ENCODE data around the gene DTWD2.
"Not testable (repeated sequence)": the region's sequence is repeated elsewhere in the genome, so short reads cannot be mapped to it uniquely, and the experiment has no call there.

DTWD2 gene

DNA sequence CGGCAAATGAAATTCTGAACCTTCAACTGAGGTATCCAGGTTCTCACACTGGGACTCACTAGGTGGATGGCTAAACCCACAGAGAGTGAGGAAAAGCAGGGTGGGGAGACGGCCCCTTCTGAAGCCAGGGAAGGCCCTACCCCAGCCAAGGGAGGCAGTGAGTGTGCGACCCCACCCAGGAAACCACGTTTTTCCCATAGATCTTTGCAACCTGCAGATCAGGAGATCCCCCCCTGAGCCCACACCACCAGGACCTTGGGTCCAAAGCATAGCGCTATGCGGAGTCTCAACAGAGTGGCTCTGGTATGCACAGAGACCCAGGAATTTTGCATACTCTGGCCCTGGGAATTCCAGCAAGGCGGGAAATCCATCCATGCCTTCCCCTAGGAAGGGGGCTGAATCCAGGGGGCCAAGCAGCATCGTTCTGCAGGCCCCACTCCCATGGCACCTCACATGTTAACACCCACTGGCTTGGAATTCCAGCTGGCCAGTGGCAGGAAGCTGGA is 19.9 kb downstream of the DTWD2 start:
- in situ Hi-C loops (cut with HindIII; ENCODE audit: low sequenced_read_pairs): no loop called here
- no peak for TF ChIP-seq CTCF (IDR thresholded peaks at IDR 0.05; ENCODE audit: low read depth, low read length, missing control alignments)
- no peak for DNase-seq (ENCODE audit: low read depth)
- H3K4me3 ChIP-seq (ENCODE audit: low read depth, low read length): no peak overlapping the region

- in situ Hi-C loops (cut with HindIII; ENCODE audit: low sequenced_read_pairs): no loop called here
- no peak for DNase-seq (ENCODE audit: low read depth)
- TF ChIP-seq CTCF (IDR thresholded peaks at IDR 0.05; ENCODE audit: low read depth, low read length, missing control alignments): no peak
- H3K4me3 ChIP-seq (ENCODE audit: low read depth, low read length): no peak overlapping the region
These were observed 21.3 kb downstream of the DTWD2 start for GRCh38 chr5:118967059-118967508.

DNA sequence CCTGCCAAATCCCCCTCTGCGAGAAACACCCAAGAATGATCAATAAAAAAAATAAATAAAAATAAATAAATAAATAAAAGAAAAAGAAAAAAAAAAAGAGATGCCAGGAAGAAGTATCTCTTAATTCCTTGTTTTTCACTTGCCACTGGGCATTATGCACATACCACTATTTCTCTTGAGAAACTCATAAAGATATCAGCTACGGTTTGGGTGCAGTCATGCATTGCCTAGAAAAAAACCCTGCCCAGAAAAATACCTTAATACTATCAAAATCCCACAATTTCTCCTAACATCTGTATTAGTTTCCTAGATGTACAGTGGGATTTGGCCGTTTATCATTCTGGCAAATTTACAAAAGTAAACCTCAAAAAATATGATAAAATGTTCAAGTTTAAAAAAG is 22.5 kb downstream of the DTWD2 start:
- no peak overlapping the region for H3K4me3 ChIP-seq (ENCODE audit: low read depth, low read length)
- TF ChIP-seq CTCF (IDR thresholded peaks at IDR 0.05; ENCODE audit: low read depth, low read length, missing control alignments): no peak
- in situ Hi-C loops (cut with HindIII; ENCODE audit: low sequenced_read_pairs): no loop called here
- no peak for DNase-seq (ENCODE audit: low read depth)

DNA sequence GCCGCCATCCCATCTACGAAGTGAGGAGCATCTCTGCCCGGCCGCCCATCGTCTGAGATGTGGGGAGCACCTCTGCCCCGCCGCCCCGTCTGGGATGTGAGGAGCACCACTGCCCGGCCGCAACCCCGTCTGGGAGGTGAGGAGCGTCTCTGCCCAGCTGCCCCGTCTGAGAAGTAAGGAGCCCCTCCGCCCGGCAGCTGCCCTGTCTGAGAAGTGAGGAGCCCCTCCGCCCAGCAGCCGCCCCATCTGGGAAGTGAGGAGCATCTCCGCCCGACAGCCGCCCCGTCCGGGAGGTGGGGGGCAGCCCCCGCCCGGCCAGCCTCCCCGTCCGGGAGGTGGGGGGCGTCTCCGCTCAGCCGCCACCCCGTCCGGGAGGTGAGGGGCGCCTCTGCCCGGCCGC is 23.4 kb downstream of the DTWD2 start:
- DNase-seq (ENCODE audit: low read depth); H3K4me3 ChIP-seq (ENCODE audit: low read depth, low read length); in situ Hi-C loops (cut with HindIII; ENCODE audit: low sequenced_read_pairs): not testable (repeated sequence)

GRCh38 chr5:118964388-118964787 is 24.0 kb downstream of the DTWD2 start:
- DNase-seq (ENCODE audit: low read depth); H3K4me3 ChIP-seq (ENCODE audit: low read depth, low read length); in situ Hi-C loops (cut with HindIII; ENCODE audit: low sequenced_read_pairs): not testable (repeated sequence)

GRCh38 chr5:118963169-118963568 is 25.2 kb downstream of the DTWD2 start:
- H3K4me3 ChIP-seq (ENCODE audit: low read depth, low read length): no peak overlapping the region
- in situ Hi-C loops (cut with HindIII; ENCODE audit: low sequenced_read_pairs): no loop called here
- TF ChIP-seq CTCF (IDR thresholded peaks at IDR 0.05; ENCODE audit: low read depth, low read length, missing control alignments): no peak
- DNase-seq (ENCODE audit: low read depth): no peak

DNA sequence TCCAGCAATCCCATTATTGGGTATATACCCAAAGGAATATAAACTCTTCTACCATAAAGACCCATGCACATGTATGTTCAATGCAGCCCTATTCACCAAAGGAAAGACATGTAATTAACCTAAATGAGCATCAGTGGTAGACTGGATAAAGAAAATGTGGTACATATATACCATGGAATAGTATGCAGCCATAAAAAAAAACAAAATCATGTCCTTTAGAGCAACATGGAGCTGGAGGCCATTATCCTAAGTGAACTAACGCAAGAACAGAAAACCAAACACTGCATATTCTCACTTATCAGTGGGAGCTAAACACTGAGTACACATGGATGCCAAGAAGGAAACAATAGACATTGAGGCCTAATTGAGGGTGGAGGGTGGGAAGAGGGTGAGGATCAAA is 27.8 kb downstream of the DTWD2 start:
- no peak for TF ChIP-seq CTCF (IDR thresholded peaks at IDR 0.05; ENCODE audit: low read depth, low read length, missing control alignments)

DNA sequence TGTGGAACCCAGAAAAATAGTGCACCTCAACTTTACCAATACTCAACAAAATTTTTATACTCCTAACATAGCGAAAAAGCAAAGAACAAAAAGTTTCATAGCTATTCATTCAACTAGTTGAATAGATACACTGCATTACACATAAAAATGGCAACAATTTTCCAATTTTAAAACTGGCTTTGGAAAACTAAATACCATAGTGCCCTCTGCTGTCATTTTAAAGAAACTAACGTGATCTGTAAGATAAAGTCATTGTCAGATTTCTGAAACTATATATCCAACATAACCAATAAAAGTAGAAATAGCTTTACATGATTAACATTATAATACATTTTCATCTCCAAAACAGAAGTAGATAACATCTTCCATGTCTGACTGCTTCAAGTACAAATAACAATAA is 31.6 kb downstream of the DTWD2 start:
- TF ChIP-seq CTCF (IDR thresholded peaks at IDR 0.05; ENCODE audit: low read depth, low read length, missing control alignments): peak; percentile 9
- no peak overlapping the region for H3K4me3 ChIP-seq (ENCODE audit: low read depth, low read length)
- DNase-seq (ENCODE audit: low read depth): peak; percentile 15
- in situ Hi-C loops (cut with HindIII; ENCODE audit: low sequenced_read_pairs): no loop called here

More for the DNA sequence above, 27.8 kb downstream of the DTWD2 start:
- in situ Hi-C loops (cut with HindIII; ENCODE audit: low sequenced_read_pairs): no loop called here
- H3K4me3 ChIP-seq (ENCODE audit: low read depth, low read length): no peak overlapping the region
- no peak for DNase-seq (ENCODE audit: low read depth)

Data from astrocyte of the cerebellum (primary cell).